ENCODE results near the gene BTBD7.
A peak's percentile ranks its signal among the peaks of the same experiment; 100 is the strongest.
"Not testable (repeated sequence)": the region's sequence is repeated elsewhere in the genome, so short reads cannot be mapped to it uniquely, and the experiment has no call there.

Gene BTBD7

DNA sequence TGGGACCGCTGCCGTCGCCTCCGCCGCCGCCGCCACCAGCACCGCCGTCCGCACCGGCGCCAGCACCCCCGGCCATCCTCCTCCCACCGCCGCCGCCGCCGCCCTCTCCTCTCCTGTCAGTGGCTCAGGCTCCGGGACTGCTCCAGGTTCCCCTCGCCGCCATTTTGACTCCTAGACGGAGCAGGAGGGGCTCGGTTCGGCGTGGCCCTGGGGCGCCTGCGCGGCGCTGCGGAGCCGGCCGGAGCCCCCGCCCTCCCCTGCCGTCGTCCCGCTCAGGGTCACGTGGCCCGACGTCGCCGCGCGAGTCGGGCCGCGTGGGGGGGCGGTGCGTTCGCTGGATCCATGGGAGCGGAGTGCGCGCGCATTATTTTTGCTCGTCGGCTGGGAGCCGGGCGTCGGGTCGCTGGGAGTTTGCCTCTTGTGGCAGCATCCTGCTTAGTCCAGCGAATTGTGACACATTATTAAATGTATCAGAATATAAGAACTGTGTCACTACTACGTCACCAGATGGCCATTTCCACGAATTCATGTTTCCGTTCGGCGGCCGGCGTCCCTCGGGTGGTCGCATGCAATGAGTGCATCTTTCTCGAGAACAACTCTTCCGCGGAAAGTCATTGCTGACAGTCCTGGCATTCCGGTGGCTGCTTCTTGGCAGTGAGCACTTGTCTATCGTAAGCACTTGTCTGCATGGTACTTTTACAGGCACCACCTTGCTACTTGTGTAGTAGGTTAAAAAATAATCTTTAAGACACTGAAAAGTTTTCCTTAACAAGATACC is at the start of gene BTBD7:
BTBD7 (minus strand) TSS at position 184 of the 778 bp plus-strand sequence. CDS start 36,985 bp downstream, outside the sequence.
- peak; percentile 89 to 94 (median 90) for DNase-seq

DNA sequence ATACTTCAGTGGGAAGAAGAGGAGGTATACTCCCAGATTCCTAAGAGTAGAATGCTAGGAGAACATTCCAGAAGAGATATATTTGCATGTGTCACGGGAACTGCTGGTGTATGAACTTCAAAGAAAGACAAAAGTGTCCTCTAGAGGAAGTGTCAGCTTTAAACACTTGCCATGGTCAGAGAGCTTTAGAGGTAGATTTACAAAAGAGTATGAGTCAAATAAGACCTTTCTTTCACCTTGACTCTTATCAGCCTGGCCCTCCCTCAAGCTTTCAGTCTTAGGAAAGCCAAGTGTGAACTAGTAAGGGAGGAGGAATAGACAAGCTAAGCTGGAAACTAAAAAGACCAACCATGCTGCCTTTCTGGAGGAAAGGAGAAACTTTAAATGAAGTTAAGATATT is 48.8 kb upstream of the BTBD7 start:
- DNase-seq: no peak

GRCh38 chr14:93379831-93380230 is 47.0 kb upstream of the BTBD7 start:
- no peak for DNase-seq

GRCh38 chr14:93375673-93376156 is 42.9 kb upstream of the BTBD7 start:
- DNase-seq: no peak

- DNase-seq: no peak
These were observed 37.0 kb upstream of the BTBD7 start for GRCh38 chr14:93369713-93370266.

DNA sequence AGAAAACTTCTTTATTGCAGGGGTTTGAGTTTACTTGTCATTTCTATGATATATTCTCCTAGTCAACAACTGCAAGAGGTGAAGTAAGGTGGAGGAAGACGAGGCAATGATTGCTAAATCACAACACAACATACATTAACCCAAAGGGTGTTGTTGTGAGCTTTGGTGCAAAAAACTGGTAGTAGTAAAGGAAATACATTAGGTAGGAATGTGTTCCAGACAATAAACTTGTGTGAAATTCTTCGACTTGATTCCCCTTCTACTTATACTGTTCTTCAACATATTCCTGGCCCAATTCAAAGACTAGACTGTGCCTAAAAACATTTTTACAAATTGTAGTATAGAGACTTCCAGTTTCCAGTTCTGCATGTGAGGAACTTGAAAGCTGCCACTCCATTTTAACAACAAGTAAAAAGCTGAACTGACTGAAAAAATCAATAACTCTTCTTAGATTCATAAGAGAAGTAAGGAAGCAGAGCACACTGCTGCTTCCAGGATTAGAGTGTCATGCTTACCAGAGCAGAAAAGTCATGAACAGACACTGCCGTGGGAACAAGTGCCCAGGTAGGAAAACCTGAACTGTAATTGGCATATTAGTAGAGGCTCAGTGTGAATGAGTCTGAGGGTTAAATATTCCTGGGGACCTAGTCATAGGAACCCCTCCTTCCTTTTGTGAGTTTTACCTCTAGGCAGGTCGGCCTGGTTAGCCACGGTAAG is 36.3 kb upstream of the BTBD7 start:
- no peak for DNase-seq

DNA sequence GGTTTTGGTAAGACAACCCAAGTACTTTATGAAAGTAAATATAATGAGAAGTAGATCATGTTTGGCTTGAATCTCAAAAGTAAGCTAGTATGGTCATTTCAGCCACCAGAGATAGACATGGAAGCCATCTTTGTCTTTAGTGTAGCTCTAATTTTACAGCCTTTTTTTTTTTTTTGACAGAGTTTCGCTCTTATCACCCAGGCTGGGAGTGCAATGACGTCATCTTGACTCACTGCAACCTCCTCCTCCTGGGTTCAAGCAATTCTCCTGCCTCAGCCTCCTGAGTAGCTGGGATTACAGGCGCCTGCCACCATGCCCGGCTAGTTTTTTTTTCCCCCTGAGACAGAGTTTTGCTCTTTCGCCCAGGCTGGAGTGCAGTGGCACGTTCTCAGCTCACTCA is 22.0 kb upstream of the BTBD7 start:
- not testable (repeated sequence) for DNase-seq

- no peak for DNase-seq
These were observed 15.5 kb upstream of the BTBD7 start for GRCh38 chr14:93348292-93348691.

DNA sequence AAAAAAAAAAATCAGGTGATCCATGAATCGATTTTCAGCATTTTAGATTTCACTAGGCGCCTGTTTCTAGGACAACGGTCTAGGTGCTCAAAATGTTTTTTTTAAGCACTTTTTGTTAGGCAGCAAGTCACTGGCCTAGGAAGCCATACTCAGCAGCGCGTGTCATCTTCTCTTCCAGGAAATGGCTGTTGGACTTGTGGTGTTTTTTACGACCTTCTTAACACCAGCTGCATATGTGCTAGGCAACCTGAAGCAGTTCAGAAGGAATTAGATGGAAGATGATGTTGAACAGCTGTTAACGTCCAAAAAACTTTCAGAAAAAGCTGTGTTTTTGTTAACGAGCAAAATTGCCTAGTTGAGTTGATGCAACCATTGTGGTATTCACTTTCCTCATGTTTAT is 15.0 kb upstream of the BTBD7 start:
- no peak for DNase-seq

- DNase-seq: no peak
These were observed 14.3 kb upstream of the BTBD7 start, which contains the start of gene COX8C for GRCh38 chr14:93346926-93347721. Gene COX8C, plus strand, starts transcription at chr14:93347182. Its CDS starts 87 bp downstream, at chr14:93347269.

DNA sequence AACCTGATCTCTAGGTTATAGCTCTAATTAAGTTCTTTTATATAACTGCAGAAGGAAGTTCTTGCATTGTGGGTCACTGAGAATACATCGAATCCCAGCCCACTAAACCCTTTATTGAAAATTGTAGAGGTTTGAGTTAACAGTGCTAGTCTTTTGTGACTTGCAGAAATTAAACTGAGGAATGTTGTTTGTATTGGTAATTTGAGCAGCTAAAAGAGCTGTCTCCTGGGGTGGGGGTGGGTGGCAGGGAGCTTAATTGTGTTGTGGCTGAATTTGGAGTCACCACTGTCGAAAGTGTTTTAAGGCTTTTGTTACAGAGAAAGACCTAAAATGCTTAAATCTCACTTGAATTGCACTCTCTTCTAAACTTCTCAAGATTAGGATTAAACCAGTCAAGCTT is 11.0 kb upstream of the BTBD7 start:
- DNase-seq: no peak

GRCh38 chr14:93343266-93343665 is 10.4 kb upstream of the BTBD7 start:
- no peak for DNase-seq

DNA sequence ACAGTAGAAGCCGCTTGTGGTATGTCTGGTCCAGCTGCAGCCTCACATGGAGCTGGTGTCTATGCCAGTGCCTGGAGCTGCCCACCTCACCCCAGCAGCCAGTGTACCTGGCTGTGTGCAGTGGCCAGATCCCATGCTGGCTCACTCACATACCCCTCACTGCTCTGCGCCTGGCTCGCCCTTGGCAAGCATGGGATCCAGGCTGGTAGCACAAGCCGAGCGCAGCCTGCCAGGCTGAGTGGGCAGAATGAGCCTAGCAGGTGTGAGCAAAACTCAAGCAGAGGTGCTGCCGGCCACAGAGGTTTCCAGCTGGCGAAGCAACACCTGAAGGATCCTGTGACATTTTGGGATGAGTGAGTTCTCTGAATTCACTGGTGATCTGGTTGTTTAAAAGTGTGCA is 5.0 kb upstream of the BTBD7 start:
- DNase-seq: no peak

DNA sequence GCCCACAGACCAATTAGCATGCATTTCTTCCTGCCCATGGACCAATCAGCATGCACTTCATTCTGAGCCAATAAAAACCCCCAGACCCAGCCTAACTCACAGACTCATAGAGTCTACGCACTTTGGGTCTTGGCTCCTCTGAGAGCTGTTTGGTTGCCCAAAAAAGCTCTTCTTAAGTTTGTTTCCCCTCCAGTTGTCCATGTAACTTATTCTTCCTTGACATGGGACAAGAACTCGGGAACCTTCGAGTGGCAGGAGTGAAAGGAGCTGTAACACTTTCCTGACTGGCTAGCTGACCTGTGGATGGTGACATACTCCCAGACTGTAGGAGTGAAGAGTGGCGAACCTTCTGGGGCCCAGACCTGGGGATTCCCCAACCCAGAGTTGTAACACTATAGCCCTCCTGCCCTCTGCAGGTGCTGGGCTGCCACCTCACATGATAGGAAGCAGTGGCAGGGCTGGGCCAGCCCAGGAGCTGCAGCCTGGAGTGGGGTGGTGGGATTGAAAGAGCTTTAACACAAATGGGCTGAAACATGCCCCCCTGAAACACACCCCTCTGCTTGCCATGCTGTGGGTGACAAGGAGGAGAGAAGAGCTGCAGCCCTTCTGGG is 4.4 kb upstream of the BTBD7 start:
- DNase-seq: no peak

DNA sequence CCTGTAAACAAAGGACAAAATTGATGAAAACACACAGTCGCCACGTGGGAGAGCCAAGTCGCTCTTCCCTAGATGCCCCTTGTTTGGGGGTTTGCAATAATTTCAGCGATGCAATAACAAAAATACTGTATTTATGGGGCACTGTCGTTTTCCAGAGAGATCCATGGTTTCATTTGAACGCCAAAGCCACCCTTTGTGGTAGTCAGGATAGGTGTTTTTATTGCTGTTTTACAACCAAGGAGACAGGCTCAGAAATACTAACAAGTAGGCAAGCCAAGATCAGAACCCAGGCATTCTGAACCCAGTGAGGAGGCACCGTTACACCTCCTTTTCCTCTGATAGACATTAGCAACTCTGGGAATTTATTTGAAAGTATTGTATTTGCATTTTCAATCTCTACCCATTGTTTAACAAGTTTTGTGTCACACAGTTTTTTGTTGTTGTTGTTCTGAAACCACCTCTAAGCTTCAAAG is 831 bp upstream of the BTBD7 start:
- peak in 1 of 6 experiments; percentile 26 for DNase-seq

- peak in 1 of 6 experiments; percentile 57 for DNase-seq
These were observed 411 bp downstream of the BTBD7 start for GRCh38 chr14:93332397-93332852.

DNA sequence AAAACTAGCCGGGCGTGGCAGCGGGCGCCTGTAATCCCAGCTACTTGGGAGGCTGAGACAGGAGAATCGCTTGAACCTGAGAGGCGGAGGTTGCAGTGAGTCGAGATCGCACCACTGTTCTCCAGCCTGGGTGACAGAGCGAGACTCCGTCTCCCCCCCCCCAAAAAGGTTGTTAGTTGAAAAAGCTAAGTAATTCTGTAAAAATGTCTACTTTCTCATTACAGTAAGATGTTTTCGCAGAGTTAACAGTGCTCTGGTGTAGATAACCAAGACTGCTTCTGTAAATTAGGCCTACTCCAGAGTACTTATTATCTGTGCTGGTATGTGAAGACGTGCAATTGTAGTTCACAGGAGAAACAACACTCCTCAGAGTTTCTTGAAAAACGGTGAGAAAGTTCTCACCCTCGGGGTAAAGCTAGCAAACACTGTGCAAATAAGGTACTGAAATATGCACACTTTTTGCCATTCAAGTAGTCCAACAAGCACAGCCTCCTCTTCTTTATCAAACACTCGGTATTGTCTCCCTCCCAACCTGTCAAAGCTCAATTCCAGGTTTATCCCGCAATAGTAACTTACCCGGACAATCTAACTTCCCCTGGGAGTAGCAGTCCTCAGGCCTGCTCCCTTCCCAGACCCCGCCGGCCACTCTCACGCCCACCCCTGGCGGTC is 974 bp downstream of the BTBD7 start:
- DNase-seq: peak in 1 of 6 experiments; percentile 7

DNA sequence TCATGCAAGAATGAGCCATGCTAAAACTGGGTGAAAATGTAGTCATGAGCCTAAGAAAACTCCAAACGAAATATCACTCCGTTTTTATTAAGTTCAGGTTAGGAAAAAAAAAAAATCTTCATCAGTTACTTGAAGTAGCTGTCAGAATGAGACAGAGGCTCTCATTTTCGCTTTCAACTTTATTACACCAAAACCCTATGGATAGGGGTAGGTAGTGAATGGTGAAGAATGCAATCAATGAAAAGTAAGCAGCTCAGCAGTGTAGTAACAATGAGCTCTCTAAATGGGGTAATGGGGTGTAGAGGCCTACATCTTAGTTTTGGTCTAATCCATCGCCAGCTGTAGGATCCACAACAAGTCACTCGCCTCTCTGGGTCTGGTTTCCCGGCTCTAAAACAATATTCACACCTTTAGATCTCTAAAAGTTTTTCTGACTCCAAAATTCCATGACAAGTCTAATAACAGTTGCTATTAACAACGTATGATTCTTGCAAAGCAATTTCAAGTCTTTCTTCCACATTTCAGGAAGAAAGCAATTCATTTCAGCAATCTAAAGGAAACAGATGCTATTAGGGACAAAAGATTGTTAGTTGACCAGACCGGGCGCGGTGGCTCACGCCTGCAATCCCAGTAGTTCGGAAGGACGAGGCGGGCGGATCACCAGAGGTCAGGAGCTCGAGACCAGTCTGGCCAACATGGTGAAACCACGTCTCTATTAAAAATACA is 1.7 kb downstream of the BTBD7 start:
- no peak for DNase-seq

DNA sequence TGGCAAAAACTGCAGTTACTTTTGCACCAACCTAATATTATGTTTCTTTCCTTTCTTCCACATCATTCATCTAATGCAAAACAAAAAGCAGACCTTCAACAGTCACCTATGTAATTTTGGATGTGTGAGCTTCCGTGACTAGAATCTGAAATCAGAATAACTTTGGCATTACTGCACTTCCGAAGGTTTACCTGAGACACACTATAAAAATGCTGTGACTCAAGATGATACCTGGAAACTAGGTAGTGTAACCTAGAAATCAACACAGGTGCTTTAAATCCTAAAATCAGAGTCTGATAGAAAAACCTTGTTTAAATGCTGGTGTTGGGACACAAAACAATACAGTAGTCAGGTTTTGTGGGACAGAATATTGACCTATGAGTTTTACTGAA is 2.2 kb downstream of the BTBD7 start:
- no peak for DNase-seq

DNA sequence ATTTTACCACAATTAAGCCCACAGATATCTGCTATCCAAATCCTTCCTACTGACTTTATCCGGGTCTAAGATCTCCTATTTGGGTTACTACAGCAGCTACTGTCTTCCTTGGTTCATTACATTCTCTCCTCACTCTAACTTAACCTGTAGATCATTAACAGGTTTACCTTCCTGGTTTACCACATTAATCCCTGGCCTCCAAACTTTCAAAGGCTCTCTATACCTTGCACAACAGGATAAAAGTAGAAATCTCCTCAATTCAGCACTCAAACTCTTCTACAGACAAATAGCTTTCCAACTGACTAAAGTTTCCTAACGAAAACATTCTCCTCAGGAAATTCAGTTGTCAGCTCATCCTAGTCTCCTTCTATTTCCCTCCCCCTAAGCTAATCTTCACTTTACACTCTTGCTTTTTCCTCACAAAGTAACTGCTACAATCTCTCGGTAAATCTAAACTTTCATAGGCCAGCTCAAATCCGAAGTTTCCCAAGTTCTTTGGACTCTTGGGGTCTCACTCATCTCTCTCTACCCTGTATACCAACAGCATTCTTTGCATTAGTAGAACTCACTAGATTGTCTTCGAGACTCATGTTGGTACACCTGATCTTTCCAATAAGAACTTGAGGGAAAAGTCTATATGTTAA is 2.7 kb downstream of the BTBD7 start:
- DNase-seq: no peak
